Embryonic facial prominence (tissue), 1 donor: ENCODE measurements around the gene HOXA6.

Source experiments
- DNase-seq: peaks from one replicate; pipeline ENCODE4 v3.0.0-alpha.2; 2016; ENCODE audit errors: extremely low spot score

Gene HOXA6

DNA sequence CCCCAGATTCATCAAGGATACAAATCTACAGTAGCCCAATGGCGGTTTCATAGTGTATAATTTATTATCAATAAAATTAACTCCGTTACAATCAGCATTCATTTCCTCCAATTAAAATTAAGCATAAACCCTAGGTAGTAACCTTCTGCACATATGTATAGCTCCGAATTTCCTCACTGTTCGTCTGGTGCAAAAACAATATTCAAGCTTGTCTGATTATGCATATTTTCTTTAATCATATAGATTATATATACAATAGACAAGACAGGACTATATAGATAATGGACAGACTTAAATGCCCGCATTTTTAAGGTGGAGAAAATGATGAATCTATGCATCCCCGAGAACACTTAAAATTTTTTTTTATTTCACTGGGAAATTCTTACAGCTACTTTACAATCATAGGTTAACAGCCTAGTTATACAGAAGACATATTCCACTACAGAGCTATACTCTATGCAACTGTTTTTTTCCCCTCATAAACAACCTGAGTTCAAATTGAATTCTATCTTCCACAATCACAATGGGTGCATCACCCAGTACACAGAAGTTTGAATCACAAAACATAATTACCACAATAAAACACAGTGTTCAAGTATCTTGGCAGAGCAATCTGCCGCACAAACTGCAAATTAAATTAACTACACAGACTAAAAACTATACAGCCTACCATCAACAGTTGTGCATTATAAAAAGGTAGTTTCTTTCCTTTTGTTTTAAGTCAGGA is 15.2 kb upstream of the HOXA6 start:
- no peak for DNase-seq

DNA sequence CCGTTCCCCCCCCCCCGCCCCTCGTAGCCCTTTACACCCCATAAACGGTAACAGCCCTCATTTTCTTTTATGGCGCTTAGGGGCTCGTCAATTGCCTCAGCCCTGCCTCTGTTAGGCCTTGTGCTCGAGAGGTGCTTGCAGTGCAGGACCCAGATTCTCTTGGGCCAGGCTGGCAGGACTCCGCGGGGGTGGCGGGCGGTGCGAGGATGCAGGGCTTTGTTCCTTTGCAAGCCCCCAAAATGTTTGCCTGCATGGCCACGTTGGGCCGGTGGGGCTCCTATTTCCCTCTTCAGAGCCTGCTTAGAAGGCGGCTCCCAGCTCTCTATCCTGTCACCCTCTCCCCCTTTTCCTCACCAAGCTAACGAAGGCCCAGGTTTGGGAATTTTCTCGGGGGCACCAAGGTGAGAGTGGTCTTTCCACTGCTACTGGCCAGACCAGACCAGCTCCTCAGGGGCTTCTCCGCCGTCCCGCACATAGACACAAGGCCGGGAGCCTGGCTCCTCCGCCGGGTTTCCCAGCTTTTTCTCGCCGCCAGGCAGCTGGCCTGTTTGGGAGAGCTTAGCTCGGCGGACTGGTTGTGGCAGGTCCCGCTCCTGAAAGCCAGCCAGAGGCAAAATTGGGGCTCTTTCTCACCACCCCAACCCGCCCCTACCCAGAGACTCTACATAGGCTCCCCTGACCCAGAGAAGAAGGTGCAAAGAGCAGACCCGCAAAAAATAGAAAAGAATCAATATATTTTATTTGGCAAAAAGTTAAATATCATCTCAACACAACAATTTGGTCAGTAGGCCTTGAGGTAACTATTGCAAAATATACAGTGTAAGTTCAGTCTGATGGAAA is 14.4 kb upstream of the HOXA6 start:
- DNase-seq: no peak

DNA sequence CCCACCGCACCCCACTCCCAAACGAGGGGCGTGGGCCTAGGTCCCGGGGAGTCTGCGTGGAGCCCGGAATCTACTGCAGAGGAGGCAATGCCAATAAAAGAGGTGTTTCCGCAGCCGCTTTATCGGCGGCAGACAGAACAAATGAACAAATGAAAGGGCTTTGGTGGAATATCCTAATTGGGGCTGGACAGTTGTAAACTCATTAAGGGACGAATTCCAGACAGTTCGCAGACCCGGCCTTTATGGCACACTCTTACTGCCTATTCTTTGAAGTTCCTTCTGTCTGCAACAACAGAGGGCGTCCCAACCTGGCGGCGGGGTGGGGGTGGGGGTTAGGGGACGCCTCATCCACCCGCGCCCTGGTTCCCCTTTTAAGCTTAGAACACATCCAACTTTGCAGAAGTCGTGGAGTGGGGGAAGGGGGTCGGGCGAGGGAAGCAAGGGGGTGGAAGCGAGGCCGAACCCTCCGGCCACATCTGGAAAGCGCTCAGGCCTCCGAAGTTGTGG is 13.7 kb upstream of the HOXA6 start:
- DNase-seq: no peak

DNA sequence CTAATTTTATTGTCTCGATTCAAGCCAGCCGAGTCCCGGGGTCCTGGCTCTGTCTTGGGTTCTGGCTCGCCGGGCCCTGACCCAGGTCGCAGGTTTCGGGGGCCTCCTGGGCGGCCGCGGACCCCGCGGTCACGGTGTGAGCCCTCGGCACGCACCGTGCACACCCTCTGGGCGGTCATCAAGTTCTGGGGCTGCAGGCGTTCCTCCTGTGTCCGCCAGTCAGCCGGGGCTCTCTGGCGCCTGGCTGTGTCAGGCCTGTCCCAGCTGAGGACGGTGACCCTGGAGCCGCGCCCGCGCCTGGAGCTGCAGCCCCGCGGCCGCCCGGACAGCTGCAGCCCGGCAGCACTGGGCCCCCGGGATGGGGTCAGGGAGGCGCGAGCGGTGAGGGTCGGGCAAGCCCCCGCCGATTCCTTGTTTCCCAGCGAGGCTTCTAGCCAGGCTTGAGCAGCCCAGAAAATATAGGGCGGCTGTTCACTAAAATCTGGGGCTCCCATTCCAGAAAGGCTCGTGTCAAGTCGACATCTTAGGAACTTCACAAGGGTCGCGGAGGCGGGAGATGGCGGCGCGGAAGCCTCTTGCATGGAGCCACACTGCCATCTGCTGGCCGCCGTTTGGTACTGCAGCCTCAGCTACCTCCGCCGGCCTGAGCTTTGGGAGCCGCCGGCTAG is 13.1 kb upstream of the HOXA6 start:
- peak; percentile 78 for DNase-seq

DNA sequence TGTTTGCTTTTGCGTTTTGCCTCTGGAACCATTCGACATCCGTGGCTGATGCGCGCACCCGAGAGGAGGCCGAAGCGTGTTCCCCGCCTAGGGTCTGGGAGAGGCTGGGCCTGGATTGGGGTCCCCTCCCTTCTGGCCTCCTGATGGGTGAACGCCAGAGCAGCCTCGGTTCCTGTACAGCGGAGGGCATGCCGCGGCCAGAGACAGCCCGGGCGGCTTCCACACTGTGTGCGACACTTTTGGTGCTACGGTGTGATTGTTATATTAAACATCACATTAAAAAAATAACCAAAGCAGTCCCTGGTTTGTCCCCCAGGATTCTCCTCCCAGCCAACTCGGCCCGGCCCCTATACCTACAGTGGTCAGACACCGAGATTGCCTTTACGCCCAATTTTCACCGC is 12.6 kb upstream of the HOXA6 start:
- no peak for DNase-seq

DNA sequence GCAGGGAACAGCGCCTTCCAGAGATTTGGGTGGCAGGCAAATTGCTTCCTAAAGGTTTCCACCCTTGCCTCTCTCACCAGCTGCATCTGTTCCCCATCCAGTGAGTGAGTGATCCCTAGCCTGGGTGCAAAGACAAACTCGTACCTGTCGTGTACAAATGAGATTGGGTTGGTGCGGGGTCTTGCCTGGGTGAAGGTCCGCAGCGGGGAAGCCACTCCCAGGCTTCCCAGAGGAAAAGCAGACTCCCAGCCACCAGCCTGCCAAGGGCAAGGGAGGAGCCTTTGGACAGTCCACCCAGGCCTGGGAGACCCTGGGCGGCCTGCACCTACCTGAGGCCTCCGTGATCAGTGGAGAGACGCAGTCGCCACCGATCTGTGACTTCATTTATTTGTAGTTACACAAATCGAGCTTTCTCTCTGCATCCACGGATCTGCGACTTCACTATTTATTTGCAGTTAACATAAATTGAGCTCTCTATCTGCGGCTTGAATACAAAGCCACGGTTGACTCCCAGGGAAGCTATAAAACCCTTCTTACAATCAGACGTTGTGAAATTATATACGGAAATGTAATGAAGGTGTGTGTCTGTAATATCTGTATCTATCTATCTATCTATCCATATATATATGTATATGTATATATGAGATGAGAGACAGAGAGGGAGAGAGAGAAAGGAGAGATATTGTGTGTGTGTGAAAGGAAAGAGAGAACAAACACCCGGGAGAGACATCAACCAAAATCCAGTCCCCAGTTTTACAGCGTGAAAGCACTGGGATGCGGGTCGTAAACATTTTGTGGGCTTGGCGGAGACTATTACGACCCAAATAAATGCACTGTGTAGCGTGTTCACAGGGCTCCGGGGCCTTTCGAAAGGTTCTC is 11.9 kb upstream of the HOXA6 start:
- no peak for DNase-seq

DNA sequence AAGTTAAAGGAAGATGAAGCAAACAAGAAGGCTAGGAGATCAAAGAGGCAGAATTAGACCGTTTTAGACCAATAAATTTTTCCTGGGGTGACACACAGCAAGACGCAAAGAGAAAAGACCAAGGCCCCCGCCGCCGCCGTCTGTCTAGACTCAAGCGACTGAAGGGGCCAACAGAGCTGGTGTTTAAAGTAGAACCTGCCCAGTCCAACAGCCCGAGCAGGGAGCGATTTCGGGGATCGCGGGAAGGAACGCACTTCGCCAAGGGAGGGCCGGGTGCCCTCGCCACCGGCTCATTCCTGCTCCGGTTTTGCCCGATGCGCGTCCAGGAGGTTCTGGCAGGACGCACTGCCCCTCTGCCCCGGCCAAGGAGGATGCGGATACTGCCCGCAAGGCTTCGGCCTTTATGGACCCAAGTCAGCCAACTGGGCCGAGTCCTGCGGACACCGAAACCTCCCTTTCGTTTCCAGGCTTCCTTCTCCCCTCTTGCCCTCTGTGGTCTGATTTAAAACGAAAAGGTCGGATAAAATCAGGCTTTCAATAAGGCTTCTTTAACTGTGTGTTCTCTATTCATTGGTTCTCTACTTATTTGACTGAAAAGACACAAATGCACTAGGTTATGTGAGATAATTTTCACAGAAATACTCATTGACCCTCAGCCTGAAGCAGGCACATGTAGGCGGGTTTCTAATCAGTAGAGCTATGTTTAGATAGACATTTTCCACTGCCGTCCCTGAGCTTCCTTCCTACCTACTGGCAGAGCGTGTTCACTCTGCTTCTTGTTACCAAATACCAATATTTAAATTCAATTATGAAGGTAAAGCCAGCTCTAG is 11.1 kb upstream of the HOXA6 start:
- no peak for DNase-seq

DNA sequence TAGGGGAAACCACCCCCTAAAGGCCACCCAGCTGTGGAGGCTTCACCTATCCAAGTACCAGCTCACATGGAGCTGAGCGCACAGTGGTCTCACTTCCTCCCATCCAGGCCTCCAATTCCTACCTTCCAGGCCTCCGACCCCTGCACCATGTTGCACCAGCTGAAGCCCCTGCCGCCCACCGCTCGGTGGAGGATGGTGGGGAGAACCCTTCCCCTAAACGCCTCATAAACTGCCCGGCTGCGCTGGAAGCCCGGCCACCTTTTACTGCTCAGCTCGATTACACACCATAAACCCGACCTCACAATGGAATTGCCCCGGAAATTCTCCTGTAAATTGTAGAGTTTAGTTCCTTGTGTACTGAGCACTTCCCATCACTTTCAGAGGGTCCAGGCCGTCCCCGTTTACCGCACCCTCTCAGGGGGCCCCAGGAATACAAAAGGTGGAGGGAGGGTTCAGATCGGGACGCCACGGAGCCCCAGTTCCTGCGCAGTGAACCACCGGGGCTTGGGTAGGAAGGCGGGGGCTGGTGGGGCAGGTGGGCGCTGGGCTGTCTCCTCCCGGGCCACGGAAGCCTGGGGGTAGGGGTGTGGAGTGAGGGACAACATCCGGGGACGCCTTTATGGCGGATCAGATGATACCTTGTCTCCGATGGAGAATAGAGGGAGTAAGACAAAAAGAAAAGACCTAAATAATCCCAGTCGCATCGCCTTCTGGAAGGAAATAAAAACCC is 10.3 kb upstream of the HOXA6 start:
- DNase-seq: no peak

DNA sequence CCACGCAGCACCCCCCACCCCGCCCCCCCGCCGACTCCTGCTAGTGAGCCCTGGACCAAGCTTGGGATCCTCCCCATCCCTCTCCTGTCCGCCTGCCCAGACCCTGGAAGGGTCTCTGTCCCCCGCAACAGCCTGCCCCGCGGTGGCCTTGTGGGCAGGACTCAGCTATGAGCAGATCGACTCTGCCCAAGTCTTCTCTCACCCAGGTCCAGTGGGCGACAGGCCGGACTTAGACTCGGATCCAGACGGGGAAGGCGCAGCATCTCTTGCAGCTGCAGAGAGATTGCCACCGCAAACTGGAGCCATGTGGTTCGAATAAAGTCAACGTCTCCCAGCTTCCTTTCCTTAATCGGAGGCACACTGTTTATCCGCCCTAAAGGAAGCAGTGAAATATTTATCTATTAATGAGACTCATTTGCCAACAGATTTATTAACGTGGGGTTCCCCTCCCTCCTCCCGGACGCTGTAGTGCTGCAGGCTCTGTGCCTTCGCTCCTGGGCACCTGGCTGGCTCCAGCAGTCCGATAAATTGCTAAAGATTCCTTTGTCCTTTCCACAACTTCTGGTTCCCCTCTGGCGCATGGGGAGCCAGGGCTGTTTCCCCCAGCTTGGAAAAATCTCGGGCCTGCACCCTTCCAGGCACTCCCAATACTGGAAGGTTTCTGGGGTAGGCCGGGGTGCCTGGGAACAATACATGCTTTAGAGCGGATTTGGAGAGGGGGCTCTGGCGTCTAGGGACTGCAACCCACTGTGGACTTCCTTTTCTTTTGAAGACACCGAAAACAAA is 9.5 kb upstream of the HOXA6 start:
- DNase-seq: no peak

DNA sequence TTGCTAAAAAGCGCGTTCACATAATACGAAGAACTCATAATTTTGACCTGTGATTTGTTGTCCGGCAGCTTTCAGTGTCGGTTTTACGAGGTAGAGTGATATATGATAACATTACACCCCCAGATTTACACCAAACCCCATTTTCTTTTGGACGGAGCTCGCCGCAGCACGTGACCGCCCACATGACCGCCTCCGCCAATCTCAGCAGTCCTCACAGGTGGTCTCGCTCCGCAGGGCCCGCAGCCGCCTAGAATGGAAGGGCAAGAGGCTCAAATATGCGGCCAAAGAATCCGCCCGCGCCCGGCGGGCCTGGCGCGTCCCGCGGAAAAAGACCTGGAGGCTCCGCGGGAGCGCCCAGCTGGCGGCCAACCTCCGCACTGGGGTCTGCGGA is 8.9 kb upstream of the HOXA6 start, which contains the start of gene HOXA7:
HOXA7 (minus strand) TSS at position 168 of the 391 bp plus-strand sequence; CDS start at position 38, 130 bp downstream.
- DNase-seq: no peak

DNA sequence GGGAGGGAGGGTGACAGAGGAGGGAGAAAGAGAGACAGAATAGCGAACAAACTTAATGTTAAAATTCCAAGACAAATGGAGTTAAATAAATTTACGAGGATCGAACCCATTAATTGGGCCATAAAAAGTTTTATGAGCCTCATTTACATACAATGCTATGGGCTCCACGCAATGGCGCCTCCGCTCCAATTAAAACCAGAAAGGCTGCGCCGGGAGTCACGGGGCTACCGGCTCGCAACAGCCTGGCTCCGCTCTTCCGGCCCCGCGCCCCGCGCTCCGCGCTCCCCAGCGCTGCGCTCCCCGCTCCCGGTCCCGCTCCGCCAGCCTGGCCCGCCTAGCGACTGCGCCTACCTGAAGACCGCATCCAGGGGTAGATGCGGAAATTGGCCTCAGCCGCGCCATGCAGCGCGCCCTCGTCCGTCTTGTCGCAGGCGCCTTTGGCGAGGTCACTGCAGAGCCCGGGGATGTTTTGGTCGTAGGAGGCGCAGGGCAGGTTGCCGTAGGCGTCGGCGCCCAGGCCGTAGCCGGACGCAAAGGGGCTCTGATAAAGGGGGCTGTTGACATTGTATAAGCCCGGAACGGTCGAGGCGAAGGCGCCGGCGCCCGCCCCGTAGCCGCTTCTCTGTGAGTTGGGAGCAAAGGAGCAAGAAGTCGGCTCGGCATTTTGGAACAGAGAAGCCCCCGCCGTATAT is 8.4 kb upstream of the HOXA6 start:
- DNase-seq: no peak

DNA sequence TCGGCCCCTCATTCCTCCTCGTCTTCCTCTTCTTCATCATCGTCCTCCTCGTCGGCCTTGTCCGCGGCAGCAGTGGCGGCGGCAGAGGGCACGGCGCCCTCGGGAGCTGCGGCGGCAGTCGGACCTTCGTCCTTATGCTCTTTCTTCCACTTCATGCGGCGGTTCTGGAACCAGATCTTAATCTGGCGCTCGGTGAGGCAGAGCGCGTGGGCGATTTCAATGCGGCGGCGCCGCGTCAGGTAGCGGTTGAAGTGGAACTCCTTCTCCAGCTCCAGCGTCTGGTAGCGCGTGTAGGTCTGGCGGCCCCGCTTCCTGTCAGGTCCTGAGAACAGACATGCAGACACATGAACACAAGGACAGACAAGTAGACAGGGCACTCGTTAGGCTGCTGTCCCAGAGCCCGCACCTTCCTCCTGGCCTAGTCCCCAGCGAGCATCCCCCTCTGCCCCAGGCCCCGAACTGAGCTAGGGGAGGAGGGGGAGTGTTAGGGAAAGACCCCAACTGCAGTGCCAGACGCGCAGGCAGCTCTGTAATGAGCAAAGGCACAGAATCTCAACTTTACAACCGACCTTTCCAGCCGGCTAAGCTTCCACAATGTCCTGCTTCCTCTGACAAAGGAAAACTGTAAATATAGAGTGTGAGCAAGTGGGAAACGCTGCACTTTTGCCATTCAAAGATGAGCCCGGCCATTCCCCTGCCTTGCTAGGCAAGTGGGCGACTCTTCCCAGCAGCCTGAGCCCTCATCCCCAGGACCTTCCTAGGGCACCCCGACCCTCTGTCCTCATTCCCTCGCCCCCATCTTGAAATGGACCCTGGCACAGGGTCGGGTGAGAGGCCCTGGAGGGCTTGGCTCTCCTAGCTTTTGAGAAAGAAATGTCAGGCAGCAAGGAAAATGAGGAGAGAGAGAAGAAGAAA is 7.6 kb upstream of the HOXA6 start:
- no peak for DNase-seq

DNA sequence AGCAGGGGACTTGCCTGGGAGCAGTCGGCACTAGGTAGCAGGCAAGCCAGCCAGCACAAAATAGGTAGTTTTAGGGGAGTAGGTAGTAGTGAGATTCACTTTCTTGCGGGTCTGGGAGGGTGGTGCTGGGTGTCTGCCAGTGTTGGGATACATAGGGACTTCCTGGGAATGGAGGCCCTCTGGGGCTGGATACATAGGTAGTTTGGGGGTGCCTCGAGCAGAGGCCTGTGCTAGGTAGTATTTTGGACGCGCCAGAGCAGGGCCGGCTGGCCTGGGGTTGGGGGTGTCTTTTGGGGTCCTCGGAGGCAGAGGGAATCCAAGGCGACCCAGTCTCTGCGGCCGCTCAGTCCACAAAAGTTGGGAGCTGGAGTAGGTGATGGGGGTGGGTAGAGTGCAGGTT is 6.8 kb upstream of the HOXA6 start:
- no peak for DNase-seq

DNA sequence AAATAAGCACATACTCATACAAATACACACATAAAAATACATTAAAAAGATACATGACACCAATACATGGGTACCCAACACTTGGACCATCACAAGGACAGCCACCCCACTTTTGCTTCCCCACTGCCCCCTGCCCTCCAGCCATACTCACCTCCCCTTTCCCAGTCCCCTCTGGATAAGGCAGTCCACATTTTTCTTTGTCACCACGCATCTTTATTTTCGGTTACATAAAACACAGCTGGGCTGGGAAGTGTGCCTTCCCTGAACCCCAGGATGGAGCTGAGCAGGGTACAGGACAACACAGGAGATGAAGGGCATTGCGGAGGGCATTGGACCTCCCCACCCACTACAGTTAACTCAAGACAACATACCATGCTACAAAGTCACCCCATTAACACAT is 6.0 kb upstream of the HOXA6 start:
- no peak for DNase-seq

DNA sequence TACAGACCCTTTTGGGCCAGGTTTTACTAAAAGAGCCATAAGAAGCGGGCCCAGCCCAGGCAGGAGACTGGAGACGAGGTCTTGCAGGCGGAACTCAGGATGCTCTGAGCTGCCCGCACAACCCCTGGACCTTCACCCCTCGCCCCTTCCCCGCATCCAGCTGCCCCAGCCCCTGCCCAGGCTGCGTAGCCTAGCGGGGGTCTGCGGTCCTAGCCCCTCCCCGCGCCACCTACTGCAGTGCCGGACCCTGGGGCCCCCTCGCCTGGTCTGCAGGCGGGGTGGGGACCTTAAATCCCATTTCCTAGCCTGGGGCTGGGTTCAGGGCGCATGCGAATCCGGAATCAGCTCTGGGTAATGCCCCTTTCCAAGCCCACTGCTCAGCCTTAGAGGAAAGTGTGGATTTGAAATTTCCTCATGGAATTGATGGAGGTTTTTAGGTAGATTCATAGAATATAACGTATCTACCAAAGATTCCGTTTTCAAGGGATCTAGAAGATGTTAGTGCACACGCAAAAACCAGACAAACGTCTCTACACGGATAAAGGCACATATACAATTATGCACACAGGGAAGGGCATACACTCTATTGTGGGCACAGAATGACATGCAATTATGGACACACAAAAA is 5.4 kb upstream of the HOXA6 start:
- DNase-seq: no peak

DNA sequence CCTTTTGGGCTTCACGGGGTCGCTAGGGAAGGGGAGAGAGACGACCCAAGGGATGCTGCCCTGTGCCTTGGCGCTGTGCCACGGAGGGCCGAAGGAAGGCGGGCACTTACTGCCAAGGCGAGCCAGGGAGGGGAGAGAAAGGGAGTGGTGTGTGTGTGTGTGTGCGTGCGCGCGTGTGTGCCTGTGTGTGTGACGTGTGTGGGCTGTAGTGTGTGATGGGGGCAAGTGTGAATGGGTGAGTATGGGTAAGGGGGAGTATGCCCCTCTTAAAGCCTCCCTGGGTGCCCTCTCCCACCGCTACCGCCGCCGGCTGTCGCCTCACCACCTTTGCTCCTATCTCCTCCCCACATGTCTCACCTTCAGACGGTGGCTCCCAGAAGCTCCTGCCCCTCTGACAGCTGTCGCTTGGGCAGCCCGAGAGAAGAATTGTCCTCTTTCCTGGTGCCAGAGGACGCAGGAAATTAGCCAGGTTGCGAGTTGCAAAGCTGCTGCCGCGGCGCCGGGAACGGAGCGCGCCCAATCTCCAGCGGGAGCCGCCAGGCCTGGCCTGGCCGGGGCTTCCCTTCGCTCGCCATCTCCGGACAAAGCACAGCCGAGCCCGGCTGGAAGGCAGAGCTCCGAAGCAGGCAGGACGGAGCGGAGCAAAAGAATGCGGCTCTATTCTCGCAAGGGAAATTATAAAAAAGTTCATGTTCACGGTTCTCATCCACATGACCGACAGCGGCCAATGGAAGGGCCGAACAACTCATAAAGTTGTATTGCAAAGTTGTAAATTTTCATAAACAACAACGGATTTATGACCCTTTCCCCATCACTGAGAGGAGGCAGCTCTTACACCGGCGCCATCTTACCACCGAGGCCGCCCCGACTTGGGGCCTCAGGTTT is 4.6 kb upstream of the HOXA6 start, which contains the start of gene HOXA3:
HOXA3 (minus strand) TSS at position 653 of the 885 bp plus-strand sequence. CDS start 41,943 bp downstream, outside the sequence.
- DNase-seq: no peak
